Activated CD8-positive, alpha-beta memory T cell treated with anti-CD3 and anti-CD28 coated beads, Interleukin-2, amount 50 U/mL, for 4 hours (primary cell): Measurements from ENCODE around the gene SERPINA4.
"Not testable (repeated sequence)": the region's sequence is repeated elsewhere in the genome, so short reads cannot be mapped to it uniquely, and the experiment has no call there.

Experiments used
- DNase-seq: peaks from one replicate; pipeline ENCODE4 v3.0.0-alpha.2; 2020

The SERPINA4 gene

GRCh38 chr14:94594441-94594840 lies 33.2 kb downstream of the SERPINA4 start:
- DNase-seq = no peak

DNA sequence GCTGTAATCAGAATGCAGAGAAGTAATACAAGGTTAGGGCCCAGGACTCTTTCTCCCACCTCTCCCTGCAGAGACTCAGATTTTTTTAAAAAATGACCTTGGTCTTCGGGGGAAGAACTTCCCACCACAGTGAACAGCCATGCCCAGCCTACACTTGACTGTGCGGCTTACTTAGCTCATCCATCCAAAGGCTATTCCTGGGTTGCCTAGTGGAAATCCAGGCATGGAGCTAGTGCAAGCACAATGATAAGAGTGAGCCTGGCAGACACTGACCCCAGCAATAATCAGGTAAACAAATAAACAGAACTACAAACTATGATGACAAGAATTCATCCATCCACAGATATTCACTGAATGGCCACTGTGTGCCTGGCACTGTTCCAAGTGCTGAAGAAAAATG lies 34.7 kb downstream of the SERPINA4 start:
- DNase-seq = no peak

DNA sequence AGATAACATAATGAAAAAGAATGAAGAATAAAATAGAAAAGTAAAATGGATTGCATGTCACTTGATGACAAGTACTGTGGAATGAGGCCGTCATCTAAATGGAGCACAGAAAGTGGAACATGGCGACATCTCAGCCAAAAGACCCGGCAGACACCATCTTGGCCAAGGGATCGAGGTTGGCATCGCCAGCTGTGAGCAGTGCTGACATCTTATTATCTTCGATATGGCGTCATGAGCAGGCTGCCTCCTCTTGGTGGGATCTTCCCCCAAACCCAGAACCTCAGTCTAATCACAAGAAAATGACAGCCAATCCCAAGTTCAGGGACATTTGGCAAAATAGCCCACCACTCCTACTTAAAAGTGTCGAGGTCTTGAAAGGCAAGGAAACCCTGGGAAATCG lies 35.1 kb downstream of the SERPINA4 start:
- DNase-seq = no peak

DNA sequence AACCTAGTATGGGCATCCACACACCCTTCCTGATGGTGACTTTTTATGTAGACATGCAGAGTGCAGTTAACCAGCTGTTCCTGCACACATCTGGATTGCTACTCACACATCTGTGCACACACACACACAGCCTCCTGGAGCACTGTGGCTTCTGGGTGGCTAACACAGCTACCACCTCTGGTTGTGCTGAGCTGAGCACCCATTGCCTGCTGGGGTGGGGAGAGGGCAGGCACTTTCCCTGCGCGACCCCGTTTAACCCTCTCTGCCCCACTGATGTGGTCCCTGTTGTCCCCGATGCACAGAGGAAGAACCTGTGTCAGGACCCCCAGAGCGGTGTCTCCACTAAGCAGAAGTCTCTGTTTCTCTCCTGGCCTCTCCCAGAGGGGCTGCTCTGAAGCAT lies 36.5 kb downstream of the SERPINA4 start:
- no peak for DNase-seq

- DNase-seq = no peak
Measured at GRCh38 chr14:94598506-94598815, 37.2 kb downstream of the SERPINA4 start.

GRCh38 chr14:94598816-94599655 lies 37.8 kb downstream of the SERPINA4 start:
- no peak for DNase-seq

DNA sequence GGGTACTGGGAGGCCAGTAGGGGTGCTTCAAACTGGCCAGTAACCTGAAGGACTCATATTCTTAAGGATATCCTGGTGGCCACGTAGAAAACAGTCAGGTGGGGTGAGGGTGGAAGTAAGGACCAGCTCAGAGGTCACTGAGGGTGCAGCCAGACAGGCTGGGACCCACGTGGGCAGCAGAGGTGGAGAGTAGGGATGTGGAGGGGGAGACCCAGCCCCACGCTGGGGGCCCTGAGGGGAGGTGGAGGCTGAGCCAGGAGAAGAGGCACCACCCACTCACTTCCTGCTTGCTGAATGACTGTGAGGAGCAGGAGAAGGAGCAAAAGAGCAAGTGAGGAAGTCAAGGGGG lies 38.4 kb downstream of the SERPINA4 start:
- DNase-seq = no peak

DNA sequence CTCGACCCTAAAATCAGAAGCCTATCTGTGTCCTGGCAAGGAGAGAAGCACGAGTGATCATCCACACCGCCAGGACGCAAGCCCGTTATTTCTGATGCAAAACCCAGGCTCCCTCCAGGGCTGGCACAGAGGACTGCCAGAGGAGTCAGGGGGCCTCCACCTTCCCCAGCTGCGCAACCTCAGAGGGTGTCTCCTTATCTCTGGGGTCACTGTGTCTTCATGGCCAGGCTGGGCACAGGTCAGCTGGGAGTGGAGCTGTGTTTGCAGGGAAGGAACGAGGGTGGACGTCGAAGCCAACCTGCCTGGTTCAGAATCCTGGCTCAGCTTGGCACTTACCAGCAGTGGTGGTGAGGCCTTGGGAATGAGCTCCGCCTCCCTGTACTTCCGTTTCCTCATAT lies 38.9 kb downstream of the SERPINA4 start:
- DNase-seq = no peak

- DNase-seq = no peak
Measured at GRCh38 chr14:94601884-94602391, 40.7 kb downstream of the SERPINA4 start.

DNA sequence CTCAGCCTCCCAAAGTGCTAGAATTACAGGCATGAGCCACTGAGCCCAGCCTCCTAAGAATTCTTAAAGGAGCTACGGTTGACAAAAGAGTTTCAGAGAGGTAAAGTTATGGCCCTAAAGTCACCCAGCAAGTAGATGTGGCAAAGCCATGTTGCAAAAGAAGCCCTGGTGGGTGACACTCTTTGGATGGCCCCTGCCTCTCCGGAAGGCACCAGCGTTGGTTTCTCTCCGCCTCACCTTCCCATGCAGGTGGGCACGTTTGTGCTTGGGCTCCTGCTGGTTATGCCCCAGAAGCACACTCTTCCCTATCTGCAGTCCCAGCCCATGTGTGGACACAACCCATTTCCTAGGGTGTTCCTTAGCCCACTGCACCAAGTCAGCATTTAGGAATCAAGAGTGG lies 41.5 kb downstream of the SERPINA4 start:
- DNase-seq = no peak

GRCh38 chr14:94605361-94605760 lies 44.1 kb downstream of the SERPINA4 start:
- DNase-seq = no peak

- not testable (repeated sequence) for DNase-seq
Measured at GRCh38 chr14:94608966-94609365, 47.7 kb downstream of the SERPINA4 start.

GRCh38 chr14:94611179-94611578 lies 49.9 kb downstream of the SERPINA4 start:
- DNase-seq = no peak

- DNase-seq = no peak
Measured at GRCh38 chr14:94612174-94612573, 50.9 kb downstream of the SERPINA4 start, which contains the start of gene SERPINA3. Gene SERPINA3 (plus strand): TSS chr14:94612391. CDS start chr14:94614442, 2,051 bp downstream.

GRCh38 chr14:94612580-94613554 lies 51.6 kb downstream of the SERPINA4 start:
- DNase-seq = no peak

DNA sequence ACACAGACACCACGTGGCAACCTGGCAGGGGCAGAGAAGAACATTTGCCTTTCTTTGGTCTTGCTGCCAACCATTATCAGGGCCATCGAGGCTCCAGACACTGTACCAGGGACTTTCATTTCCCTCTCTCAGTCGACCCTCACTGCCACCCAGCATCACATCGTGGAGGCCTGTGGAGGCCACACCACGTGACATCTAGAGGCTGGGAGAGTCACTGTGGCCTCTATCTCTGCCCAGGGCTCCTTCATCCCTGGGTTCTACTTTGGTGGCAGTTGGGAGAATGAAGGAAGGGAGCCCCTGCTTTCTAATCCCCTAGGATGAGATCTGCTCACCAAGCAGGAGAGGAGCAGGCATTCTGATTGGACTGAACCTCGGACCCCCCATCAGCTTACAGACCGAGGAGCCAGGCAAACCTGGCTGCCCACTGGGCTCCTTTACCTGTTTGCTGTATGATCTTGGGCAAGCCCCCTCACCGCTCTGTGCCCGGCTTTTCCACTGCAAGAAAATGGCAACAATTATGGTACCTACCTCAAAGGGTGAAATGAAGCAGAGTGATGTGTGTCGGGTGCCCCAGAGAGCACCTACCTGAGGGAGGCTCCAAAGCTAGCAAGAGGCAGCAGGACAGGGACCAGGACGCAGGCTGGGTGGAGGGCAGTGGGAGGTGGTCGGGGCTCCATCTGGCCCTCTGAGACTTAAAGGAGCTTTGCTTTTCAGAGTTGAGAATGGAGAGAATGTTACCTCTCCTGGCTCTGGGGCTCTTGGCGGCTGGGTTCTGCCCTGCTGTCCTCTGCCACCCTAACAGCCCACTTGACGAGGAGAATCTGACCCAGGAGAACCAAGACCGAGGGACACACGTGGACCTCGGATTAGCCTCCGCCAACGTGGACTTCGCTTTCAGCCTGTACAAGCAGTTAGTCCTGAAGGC lies 52.7 kb downstream of the SERPINA4 start:
- no peak for DNase-seq

DNA sequence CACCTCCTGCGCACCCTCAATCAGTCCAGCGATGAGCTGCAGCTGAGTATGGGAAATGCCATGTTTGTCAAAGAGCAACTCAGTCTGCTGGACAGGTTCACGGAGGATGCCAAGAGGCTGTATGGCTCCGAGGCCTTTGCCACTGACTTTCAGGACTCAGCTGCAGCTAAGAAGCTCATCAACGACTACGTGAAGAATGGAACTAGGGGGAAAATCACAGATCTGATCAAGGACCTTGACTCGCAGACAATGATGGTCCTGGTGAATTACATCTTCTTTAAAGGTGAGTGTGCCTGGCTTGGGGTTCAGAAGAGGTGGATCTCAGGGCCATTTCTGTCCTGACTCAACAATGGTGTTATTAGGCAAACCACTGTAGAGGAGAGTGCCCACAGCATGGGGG lies 53.6 kb downstream of the SERPINA4 start:
- no peak for DNase-seq

- DNase-seq = no peak
Measured at GRCh38 chr14:94615254-94615653, 54.0 kb downstream of the SERPINA4 start.

- DNase-seq = no peak
Measured at GRCh38 chr14:94615823-94616570, 54.8 kb downstream of the SERPINA4 start.

DNA sequence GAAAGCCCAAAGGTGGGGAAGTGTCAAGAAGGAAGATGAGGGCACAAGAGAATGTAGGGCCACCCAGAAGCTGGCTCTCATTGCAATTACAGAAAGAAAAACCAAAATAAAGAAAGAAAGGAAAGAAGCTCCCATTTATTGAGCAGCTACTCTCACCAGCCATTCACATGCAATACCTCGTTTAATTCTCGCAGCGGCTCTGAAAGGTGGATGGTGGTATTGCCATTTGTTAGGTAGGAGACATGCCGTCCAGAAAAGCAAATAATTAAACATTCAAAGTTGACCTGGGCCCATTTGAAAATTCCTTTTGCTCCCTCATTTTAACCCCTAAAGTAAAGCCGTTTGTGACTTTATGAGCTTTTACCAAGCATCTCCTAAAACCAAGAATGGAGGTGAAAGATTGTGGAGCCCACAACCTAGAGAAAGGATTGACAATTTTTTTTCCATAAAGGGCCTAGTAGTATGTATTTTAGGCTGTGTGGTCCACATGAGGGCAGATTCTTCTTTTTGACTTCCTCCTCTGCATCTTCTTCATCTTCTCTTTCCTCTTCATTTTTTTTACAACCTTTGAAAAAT lies 56.2 kb downstream of the SERPINA4 start:
- DNase-seq = no peak
